SK-N-SH (cell line): ENCODE measurements around the gene BMAL1.

Experiments used
- CTCF ChIP-seq: fragments of 200-600 bp; sonication (generic); IDR thresholded peaks from 2 replicates; pipeline ENCODE4 v1.6.1; 2017; ENCODE audit warnings: antibody characterized with exemption, mild to moderate bottlenecking, moderate library complexity
- EZH2phosphoT487 ChIP-seq: fragments of 200-600 bp; sonication (generic); IDR thresholded peaks from 2 replicates; pipeline ENCODE4 v1.6.1; 2017; ENCODE audit warnings: low read depth, mixed run types, mild to moderate bottlenecking, antibody characterized with exemption, moderate library complexity, borderline replicate concordance
- NFIC ChIP-seq: IDR thresholded peaks from 2 replicates; pipeline ENCODE4 v1.4.0; 2012; ENCODE audit warnings: borderline replicate concordance
- POLR2AphosphoS5 ChIP-seq: IDR thresholded peaks from 2 replicates; pipeline ENCODE4 v1.6.1; 2012; ENCODE audit warnings: low read depth, low read length
- REST ChIP-seq: IDR thresholded peaks from 2 replicates; pipeline ENCODE4 v1.6.1; 2012; ENCODE audit warnings: mild to moderate bottlenecking, low read depth, low read length, moderate library complexity
- RFX5 ChIP-seq: IDR thresholded peaks from 2 replicates; pipeline ENCODE4 v1.6.1; 2012; ENCODE audit warnings: mild to moderate bottlenecking, improper control_type of control experiment, low read length
- USF1 ChIP-seq: IDR thresholded peaks from 2 replicates; pipeline ENCODE4 v1.4.0; 2012; ENCODE audit warnings: low read depth, borderline replicate concordance
- USF2 ChIP-seq: fragments of 150-350 bp; IDR thresholded peaks from 2 replicates; pipeline ENCODE4 v1.6.1; 2017; ENCODE audit warnings: antibody characterized with exemption, low read length, low read depth, borderline replicate concordance

- no peak for TF ChIP-seq NFIC
- TF ChIP-seq CTCF = no peak
- TF ChIP-seq EZH2phosphoT487 = no peak
- TF ChIP-seq POLR2AphosphoS5 = no peak
- TF ChIP-seq USF1 = no peak
- no peak for TF ChIP-seq RFX5
- TF ChIP-seq REST = no peak
- no peak for TF ChIP-seq USF2
These were observed 7.4 kb downstream of the BMAL1 start for GRCh38 chr11:13284776-13285588.
